NCI-H2081 (cell line): Measurements from ENCODE around the gene FGF14.

Source experiments
- DNase-seq, 2 experiments: peaks; one replicate each; lab custom pipeline; 2025; lab: John Stamatoyannopoulos, UW

The FGF14 gene

DNA sequence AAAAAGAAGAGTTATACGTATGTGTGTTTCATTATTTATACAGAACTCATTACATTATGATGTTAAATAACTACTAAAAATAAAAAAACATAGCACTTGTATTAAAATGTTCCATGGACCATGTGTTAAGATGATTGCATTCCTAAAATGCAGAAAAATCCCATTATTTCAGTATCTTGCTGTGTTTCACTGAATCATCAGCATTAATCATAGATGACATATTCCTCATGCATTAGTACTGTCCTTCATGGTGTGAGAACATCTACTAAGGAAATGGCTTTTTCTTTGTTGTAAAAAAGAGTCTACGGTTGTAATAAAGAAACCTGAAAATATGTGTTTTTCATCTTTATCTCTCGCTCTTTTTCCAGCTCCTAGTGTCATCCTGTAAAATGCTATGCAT is 416.5 kb downstream of the FGF14 start:
- no peak for DNase-seq

DNA sequence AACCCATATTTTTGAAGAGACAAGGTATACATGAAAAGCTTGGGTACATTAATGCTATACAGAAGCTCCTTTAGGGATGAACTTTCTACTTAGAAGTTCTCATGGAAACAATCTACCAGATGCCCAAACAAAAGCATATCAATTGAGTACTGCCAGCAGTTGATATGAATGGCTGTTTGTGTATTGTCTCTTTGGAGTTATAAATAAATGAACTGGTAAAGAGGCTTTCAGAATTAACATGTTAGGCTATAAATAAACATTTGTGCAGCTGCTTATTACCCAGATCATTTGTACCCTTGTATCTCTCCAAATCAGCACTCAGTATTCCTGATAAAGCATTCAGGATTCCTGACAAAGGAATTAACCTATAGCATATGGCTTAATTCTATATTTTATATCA is 418.9 kb downstream of the FGF14 start:
- DNase-seq = no peak

DNA sequence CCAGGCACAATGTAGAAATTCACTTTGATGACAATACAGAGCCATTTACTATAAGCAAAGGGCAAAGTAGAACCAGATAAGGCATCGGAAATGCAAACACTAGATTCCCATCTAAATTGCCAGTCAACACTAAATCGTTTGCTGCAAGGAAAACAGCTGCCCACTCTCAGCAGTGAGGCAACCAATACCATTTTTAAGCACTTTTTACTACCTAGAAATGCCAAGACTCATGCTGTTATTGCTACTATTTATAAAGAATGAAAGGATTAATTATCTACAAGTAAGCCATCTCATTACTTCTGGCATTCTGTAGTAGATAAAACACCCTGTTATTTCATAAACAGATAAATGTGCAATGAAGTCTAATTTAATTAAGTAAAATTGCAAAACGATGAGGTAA is 422.0 kb downstream of the FGF14 start:
- DNase-seq = peak in 1 of 2 experiments; percentile 11

DNA sequence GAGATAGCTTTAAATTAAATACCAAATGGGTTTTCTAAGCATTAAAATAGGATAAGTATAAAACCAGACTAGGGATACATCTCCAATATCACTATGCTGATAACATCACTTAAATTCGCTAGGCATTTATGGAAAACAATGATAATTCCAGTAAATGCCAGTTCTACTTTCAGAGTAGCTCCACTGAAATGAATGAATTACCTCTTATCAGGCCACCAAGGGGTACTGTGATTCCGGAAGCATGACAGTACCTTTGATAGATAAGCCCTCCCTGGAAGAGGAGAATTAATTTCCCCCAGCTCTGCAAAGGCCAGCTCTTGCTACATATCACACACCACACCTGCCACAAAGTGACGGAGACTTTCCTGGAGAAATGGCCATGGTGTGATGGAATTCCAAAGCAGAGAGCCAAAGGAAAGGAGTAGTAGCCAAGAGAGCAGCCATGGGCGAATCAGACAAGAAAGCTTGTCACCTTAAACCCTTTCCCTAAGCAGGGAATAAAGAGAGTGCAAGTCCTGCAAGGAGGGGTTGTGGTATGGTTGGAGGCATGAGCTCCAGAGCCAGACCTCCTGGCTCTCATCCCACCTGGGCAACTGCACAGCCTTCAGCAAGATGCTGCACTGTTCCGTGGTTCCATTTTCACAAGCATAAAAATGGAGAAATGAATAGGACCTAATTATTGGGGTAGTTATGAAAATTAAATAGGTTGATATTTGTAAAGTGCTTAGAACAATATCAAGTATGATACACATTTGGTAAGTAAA is 423.1 kb downstream of the FGF14 start:
- no peak for DNase-seq

DNA sequence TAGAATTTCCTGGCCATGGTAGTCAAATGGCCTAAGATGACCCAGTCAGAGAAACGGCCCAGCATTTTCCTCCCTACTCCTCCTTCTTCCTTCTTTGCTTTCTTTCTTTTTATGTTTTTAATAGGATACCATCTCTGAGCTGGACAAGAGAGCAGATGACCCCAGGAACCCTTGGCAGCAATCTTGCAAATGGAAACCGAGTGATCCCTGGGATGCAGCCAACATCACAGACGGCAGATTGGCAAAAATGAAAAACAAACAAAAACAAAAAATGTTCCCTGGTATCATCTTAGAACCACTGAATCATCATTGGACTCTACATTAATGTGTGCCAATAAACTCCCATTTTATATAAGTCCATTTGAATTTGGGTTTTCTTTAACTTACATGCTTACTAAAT is 424.4 kb downstream of the FGF14 start:
- DNase-seq = no peak

DNA sequence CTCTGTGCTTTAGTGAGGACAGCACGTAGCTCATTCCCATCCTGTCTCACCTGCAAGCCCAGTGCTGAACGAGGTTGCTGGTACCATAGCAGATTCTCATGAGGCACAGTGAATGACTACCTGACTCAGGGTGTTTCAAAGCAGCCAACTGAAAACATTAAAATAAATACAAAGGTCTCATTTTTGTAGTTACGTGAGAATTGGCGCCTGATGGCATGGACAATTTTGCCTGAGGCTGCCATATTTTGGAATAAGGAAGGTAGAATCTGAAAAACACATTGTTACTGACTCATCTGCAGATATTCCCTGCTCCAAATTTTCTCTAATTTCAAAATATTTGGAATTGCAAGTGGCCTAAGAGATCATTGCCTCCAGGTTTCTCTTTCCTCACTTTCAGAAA is 429.7 kb downstream of the FGF14 start:
- DNase-seq = no peak

- no peak for DNase-seq
Measured at GRCh38 chr13:101970341-101970740, 431.5 kb downstream of the FGF14 start.

DNA sequence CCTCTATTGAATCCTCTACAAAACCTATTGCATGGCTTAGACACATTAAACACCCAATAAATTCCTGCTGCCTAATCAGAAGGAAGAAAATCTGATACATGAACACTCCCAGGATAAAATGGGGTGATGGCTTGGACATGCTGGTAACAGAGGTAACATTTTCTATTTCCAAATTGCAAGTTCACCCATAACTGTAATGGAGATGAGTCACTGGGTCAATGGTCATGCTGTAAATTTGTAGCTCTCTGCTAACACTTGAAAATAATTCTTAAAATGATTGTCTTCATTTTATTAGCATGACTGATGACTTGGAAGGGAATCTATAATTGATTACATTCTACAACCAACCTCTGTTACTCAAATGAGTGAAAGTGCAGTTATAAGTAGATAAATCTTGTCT is 434.1 kb downstream of the FGF14 start:
- DNase-seq = no peak

DNA sequence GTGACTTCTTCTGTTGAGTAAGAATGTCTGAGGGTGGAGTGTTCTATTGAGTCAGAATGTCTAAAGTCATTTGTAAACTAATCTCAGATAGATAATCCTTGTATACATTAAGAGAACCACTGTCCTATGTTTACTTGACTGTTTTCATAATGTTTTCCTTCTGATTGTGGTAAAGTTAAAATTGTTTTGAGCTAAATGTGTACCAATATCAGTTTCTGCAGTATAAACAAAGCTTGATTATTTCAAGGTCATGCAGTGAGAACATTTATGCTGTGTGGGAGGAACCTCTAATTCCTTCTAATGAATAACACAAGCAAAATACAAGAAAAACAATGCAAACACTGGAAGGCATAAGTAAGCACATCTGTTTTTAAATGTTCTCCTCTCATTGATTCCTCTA is 434.6 kb downstream of the FGF14 start:
- no peak for DNase-seq

DNA sequence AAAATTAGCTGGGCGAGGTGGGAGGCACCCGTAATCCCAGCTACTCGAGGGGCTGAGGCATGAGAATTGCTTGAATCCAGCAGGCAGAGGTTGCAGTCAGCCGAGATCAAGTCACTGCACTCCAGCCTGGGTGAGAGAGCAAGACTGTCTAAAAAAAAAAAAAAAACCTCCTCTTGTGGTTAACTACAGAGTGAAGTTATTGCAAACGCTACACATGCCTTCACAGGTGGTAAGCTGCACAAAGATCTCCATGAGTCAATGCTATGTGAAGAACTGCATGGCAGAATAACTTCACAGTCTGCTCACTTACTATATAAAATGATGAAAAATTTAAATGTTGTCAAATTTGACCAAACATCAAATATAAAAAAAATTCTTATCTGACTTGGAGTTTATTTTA is 436.8 kb downstream of the FGF14 start:
- no peak for DNase-seq

GRCh38 chr13:101959016-101959415 is 442.8 kb downstream of the FGF14 start:
- no peak for DNase-seq

GRCh38 chr13:101955764-101956163 is 446.1 kb downstream of the FGF14 start:
- DNase-seq = no peak

DNA sequence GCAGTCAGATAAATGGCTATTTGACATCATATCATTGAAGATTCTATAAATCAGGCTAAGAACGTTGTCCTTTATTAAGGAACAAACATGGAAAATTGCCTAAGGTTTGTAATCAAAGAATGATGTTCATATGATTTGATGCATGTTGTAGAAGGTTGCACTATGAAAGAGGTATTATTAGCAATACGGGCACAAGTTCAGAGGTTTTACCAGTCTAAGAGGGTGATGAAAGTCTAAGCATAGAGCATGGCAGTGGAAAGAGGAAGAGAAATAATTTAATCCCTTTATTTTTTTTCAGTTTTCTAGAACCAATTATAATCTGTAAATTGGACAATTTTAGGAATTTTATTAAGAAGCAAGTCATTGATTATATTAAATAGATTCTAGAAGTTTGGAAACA is 450.7 kb downstream of the FGF14 start:
- DNase-seq = no peak

GRCh38 chr13:101949681-101950080 is 452.2 kb downstream of the FGF14 start:
- DNase-seq = no peak

DNA sequence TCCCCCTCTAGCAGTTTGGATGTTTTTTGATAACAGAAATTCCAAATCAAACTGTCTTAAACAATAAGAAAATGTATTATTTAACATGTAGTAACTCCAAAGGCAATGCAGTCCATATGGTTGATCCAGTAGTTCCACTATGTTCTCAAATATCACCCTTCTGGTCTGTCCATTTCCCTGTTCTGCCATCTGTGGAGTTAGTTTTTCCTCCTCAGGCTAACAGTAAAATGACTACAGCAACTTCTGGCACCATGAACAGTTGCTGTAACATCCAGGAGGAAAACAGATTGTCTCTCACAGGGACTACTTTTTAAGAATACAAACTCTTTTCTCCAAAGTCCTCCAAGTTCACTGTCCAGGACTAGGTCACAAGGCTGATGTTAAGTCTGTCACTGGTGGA is 455.4 kb downstream of the FGF14 start:
- no peak for DNase-seq

- no peak for DNase-seq
Measured at GRCh38 chr13:101945435-101945834, 456.4 kb downstream of the FGF14 start.

DNA sequence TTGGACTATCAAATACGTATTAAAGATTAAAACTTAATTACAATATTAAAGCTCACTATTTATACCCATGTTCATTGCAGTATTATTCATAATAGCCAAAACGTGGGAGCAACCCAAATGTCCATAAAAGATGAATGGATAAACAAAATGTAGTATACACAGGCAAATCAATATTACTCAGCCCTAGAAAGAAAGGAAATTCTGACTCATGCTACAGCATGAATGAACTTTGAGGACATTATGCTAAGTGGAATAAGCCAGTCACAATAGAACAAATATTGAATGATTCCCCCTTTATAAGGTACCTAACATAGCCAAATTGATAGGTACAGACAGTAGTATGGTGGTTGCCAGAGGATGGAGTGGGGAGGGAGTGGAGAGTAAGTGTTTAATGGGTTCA is 457.3 kb downstream of the FGF14 start:
- DNase-seq = no peak

GRCh38 chr13:101942535-101943157 is 459.2 kb downstream of the FGF14 start:
- no peak for DNase-seq

- DNase-seq = peak; percentile 66 to 76
Measured at GRCh38 chr13:101942038-101942437, 459.8 kb downstream of the FGF14 start.

- peak in 1 of 2 experiments; percentile 7 for DNase-seq
Measured at GRCh38 chr13:101941095-101941783, 460.6 kb downstream of the FGF14 start.

DNA sequence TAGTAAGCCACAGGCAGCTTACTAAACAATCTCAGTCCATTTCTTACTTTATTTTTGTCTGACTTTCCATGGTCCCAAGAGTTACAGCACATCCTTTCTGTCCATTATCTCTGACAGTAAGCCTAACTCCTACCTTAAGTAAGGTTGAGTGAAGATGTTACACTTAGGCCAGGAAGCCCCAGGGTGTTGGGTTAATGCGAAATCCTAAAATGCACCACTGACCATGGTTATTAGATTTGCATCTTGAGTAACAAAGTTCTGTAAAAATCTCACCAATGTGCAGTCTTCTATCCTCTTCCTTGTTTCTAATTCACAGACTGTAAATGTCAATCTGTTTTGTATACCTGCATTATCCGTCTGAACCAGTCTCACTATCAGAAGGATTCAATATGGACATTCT is 462.5 kb downstream of the FGF14 start:
- DNase-seq = no peak

GRCh38 chr13:101935828-101936227 is 466.0 kb downstream of the FGF14 start:
- DNase-seq = no peak

DNA sequence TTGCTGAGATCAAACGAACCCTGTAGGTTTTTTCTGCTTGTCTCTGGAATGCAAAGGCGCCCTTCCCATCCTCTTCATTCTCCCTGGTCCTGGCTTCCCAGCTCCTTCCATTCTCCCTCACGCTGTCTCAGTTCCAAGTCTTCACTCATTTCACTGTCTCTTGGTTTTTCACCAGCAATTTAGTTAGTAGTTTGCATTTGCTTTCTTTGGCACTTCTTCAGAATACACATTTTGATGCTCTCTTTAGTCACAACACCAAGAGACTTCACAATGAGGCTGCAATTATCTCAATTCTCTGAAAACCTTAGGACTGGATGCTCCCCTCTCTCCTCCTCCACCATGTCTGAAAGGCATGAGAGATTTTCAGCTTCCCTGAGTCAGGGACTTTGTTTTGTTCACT is 470.7 kb downstream of the FGF14 start:
- DNase-seq = no peak
